Measurements from ENCODE around the gene SIGLECL1. TPM values are rescaled to one million over a fixed set of nuclear protein-coding genes. Genes with fewer than 3 reads are reported as not detected.
"Not testable (repeated sequence)": the region's sequence is repeated elsewhere in the genome, so short reads cannot be mapped to it uniquely, and the experiment has no call there.

Gene SIGLECL1
- total RNA-seq, 3 donors from 2014 or later = not detected

DNA sequence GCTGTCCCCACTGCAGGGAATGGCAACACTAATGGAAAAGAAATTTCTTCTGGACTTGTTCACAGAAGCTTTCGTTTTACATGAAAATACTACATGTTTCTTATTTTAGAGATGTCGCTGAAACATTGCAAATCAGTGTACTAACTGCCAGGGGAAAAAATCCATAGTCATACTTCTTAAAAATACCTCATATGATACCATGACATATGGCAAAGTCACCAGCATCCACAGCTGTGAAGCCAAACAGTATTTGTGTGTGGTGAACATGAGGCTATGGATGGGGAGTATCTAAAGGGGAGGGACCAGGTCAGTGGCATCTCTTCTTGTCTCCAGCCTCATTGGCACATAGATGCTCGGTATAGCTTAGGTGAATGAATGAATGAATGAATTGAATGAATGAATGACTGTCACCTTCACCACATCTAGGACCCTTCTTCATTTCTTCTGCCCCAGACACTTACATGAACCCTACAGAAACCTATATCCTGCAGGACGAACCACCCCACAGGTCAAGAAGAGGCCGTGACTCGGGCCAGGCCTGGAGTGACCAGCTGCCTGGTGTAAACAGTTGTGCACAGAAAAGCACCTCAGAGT lies 40.6 kb upstream of the SIGLECL1 start:
- intact Hi-C loops (cut with DNase I, micrococcal nuclease) = no loop called here
- ATAC-seq = no peak
- H3K9me3 ChIP-seq = no peaks in the 10 kb centered on the region

DNA sequence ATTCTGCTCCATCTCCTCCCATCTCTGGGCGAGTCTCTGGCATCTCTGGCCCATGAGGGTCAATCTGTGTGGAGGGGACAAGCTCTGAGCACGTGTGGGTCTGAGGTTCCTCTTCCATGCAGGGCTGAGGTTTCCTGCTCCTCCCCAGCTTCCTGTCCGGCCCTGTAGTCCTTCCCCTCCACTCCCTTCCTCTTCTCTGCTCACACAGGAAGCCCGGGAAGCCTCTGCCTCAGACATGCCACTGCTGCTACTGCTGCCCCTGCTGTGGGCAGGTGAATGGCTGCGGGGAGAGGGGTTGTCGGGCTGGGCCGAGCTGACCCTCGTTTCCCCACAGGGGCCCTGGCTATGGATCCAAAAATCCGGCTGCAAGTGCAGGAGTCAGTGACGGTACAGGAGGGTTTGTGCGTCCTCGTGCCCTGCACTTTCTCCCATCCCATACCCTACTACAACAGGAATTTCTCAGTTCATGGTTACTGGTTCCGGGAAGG lies 40.0 kb upstream of the SIGLECL1 start:
- H3K4me3 ChIP-seq; H3K4me1 ChIP-seq (ENCODE audit: low read depth); H3K9me3 ChIP-seq; intact Hi-C loops (cut with DNase I, micrococcal nuclease); H3K36me3 ChIP-seq (ENCODE audit: low read depth): not testable (repeated sequence)
- DNase-seq (peak in 1 of 3 donors; percentile 25), ATAC-seq (peak; percentile 57)

More for the DNA sequence above, 40.6 kb upstream of the SIGLECL1 start:
- no peak for DNase-seq
- TF ChIP-seq, protein P1, sequence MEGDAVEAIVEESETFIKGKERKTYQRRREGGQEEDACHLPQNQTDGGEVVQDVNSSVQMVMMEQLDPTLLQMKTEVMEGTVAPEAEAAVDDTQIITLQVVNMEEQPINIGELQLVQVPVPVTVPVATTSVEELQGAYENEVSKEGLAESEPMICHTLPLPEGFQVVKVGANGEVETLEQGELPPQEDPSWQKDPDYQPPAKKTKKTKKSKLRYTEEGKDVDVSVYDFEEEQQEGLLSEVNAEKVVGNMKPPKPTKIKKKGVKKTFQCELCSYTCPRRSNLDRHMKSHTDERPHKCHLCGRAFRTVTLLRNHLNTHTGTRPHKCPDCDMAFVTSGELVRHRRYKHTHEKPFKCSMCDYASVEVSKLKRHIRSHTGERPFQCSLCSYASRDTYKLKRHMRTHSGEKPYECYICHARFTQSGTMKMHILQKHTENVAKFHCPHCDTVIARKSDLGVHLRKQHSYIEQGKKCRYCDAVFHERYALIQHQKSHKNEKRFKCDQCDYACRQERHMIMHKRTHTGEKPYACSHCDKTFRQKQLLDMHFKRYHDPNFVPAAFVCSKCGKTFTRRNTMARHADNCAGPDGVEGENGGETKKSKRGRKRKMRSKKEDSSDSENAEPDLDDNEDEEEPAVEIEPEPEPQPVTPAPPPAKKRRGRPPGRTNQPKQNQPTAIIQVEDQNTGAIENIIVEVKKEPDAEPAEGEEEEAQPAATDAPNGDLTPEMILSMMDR (IDR thresholded peaks at IDR 0.05) = no peak
- Histone ChIP-seq H3K4me1 (ENCODE audit: low read depth) (no peaks in the 10 kb centered on the region), H3K36me3 (ENCODE audit: low read depth) (no peaks in the 10 kb centered on the region), H3K4me3 (no peak overlapping the region)

DNA sequence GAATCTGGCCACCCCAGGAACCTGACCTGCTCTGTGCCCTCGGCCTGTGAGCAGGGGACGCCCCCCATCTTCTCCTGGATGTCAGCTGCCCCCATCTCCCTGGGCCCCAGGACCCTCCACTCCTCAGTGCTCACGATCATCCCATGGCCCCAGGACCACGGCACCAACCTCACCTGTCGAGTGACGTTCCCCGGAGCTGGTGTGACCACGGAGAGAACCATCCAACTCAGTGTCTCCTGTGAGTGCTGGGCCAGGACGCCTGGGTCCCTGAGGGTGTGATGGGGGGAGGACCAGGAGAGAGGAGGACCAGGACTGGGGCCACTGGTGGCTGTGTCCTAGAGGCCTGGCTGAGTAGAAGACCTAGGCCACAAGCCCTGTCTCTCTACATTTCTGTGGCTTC lies 39.0 kb upstream of the SIGLECL1 start:
- no peak for DNase-seq
- H3K9me3 ChIP-seq = no peaks in the 10 kb centered on the region
- H3K36me3 ChIP-seq (ENCODE audit: low read depth) = no peaks in the 10 kb centered on the region
- no peak for ATAC-seq
- H3K4me3 ChIP-seq = no peak overlapping the region
- no peaks in the 10 kb centered on the region for H3K4me1 ChIP-seq (ENCODE audit: low read depth)
- TF ChIP-seq, protein P1 (IDR thresholded peaks at IDR 0.05) = no peak
- intact Hi-C loops (cut with DNase I, micrococcal nuclease) = no loop called here

DNA sequence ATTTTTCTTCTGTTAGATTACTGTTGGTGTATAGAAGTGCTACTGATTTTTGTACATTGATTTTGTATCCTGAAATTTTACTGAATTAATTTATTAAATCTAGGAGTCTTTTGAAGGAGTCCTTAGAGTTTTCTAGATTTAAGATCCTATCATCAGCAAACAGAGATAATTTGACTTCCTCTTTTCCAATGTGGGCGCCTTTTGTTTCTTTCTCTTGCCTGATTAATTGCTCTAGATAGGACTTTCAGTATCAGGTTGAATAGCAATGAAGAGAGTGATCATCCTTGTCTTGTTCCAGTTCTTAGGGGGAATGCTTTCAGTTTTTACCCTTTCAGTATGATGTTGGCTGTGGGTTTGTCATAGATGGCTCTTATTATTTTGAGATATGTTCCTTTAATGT lies 31.6 kb upstream of the SIGLECL1 start:
- Histone ChIP-seq H3K36me3 (ENCODE audit: low read depth) (no peaks in the 10 kb centered on the region), H3K9me3 (no peaks in the 10 kb centered on the region), H3K4me1 (ENCODE audit: low read depth) (no peaks in the 10 kb centered on the region), H3K4me3 (no peak overlapping the region)
- DNase-seq (no peak), ATAC-seq (no peak)
- TF ChIP-seq, protein P1 (IDR thresholded peaks at IDR 0.05) = no peak
- intact Hi-C loops (cut with DNase I, micrococcal nuclease) = no loop called here

DNA sequence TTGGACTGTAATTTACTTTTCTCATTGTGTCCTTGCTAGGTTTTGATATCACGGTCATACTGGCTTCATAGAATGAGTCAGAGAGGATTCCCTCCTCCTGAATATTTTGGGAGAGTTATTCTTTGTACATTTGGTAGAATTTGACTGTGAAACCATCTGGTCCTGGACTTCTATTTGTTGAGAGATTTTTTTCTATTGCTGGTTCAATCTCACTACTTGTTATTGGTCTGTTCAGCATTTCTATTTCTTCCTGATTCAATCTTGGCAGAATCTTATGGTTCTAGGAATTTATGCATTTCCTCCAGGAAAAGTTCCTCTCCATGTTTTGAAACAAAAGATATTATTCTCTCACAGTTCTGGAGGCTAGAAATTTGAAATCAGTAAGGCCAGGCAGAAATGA lies 30.9 kb upstream of the SIGLECL1 start:
- Histone ChIP-seq H3K4me3 (no peak overlapping the region), H3K4me1 (ENCODE audit: low read depth) (no peaks in the 10 kb centered on the region), H3K9me3 (no peaks in the 10 kb centered on the region), H3K36me3 (ENCODE audit: low read depth) (no peaks in the 10 kb centered on the region)
- DNase-seq (no peak), ATAC-seq (no peak)
- intact Hi-C loops (cut with DNase I, micrococcal nuclease) = no loop called here
- TF ChIP-seq, protein P1 (IDR thresholded peaks at IDR 0.05) = no peak

DNA sequence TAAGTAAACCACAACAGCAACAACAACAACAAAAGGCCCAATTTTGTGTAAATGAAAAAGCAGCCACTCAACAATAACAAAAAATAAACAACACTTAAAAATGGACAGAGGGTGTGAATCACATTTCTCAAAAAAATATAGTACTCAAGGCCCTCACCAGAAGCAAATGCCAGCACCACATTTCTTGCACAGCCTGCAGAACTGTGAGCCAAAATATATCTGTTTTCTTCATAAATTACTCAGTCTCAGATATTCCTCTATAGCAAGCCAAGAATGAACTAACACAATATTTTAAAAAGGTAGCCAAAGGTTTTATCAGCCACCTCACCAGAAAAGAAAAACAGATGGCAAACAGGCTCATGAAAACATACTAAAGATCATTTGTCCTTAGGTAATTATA lies 29.9 kb upstream of the SIGLECL1 start:
- Histone ChIP-seq H3K9me3 (no peaks in the 10 kb centered on the region), H3K36me3 (ENCODE audit: low read depth) (no peaks in the 10 kb centered on the region), H3K4me3 (no peak overlapping the region), H3K4me1 (ENCODE audit: low read depth) (no peaks in the 10 kb centered on the region)
- TF ChIP-seq, protein P1 (IDR thresholded peaks at IDR 0.05) = no peak
- ATAC-seq (no peak), DNase-seq (no peak)
- intact Hi-C loops (cut with DNase I, micrococcal nuclease) = no loop called here
